Stimulated activated CD4-positive, alpha-beta T cell treated with anti-CD3 and anti-CD28 coated beads, Interleukin-1b, Interleukin-23, amount 100 ng/mL, for 24 hours (primary cell): Measurements from ENCODE around the gene ST6GALNAC3.
"Not testable (repeated sequence)": the region's sequence is repeated elsewhere in the genome, so short reads cannot be mapped to it uniquely, and the experiment has no call there.

Source experiments
- DNase-seq, 4 experiments: peaks; one replicate each; pipeline ENCODE4 v3.0.0-alpha.2; 2020; ENCODE audit warnings: low read depth in 4 of 4, low spot score in 1 of 4

ST6GALNAC3 gene

DNA sequence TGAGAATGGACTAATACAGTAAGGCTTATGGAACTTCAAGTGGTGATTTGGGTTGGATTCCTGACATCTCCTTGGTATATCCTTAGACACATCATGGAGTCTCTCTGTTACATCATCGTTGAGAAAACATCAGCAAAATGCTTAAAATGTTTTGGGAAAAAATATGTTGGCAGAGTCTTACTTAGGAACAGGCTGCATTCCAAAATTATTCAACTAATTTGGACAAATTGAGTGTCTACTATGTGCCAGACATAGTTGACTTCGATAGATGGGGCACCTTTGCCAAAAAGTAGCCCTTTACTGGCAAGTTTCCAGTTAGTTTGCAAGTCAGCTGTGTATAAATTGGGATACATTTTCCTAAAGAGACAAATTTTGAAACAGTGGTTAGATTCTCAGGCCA is 539.3 kb downstream of the ST6GALNAC3 start:
- no peak for DNase-seq

DNA sequence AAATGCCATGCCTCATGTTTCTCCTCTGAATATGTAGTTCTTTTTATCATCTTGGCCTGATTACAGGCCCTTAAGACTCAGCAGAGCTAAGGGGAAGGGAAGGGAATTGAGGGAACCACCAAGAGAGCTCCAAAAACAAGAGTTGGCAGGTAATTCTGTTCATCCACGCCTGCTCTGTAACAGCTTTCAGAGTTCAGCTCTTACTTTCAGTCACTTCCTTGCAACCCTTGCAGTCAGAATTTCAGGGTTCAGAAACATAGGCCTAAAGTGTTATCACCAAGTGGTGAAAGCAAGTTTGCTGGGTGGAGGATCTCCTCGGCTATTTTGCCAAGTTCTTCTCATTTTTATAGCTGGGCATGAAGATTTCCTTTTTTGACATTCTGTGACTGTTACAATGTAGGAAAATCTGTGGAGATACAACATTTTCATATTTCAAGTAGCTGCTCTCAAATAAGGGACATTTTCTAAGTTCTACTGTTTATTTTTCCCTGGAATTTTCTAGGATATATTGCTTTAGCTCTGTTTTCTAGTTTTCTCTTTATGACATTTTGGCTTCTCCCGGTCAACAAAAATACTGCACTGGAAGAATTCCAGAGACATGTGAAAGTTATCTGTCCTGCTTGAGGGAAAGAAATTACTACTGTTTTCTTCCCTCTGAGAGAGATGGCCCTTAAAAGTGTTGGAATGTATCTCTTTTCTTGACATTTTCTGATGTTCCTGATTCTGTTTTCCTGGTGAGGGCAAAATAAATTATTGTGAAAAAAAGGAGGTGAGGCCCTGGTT is 540.9 kb downstream of the ST6GALNAC3 start:
- no peak for DNase-seq

DNA sequence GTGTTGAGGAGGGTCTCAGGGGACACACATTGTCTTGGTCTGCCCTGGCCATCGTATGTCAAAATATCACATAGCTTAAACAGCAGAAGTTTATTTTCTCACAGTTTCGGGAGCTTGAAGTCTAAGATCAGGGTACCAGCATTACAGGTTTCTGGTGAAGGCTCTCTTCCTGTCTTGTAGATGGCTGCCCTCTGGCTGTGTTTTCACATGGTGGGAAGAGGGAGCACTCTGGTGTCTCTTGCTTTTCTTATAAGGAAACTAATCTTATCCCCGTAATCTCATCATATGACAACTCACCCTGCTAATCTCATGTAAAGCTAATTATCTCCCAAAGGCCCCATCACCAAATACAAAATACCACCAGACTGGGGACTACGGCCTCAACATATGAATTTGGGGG is 545.8 kb downstream of the ST6GALNAC3 start:
- no peak for DNase-seq

DNA sequence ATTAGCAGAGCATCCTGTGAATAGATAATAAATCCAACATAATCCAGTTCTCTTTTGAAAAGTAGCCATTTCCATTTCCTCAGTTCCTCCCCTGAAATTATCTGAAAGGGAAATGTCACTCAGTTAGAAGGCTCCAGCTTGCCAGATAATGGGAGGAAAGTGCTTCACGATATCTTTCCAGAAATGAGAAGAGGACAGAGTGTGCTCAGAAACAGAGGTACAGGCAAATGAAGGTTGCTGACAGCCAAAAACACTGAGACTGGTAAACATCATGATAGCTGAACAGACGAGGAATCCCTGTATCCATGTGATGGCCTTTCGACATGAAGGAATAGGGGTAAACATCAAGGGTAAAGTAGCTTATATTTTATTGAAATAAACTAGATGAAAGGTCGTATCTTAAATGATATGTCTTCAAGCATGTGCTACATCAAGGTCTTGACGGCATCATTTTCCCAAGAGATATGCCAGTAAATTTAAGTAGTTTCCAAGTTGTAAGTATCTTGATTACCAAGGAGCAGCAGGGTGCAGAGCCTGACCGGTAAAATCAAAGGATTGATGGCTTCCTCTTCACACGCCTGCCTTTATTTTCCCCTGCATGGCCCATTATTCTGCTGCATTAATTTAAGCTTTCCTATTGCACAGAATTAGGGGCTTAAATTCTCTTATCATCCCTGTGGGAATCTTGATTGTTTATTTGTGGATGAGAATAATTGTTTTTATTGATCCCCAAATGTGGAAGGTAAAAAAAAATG is 548.4 kb downstream of the ST6GALNAC3 start:
- no peak for DNase-seq

DNA sequence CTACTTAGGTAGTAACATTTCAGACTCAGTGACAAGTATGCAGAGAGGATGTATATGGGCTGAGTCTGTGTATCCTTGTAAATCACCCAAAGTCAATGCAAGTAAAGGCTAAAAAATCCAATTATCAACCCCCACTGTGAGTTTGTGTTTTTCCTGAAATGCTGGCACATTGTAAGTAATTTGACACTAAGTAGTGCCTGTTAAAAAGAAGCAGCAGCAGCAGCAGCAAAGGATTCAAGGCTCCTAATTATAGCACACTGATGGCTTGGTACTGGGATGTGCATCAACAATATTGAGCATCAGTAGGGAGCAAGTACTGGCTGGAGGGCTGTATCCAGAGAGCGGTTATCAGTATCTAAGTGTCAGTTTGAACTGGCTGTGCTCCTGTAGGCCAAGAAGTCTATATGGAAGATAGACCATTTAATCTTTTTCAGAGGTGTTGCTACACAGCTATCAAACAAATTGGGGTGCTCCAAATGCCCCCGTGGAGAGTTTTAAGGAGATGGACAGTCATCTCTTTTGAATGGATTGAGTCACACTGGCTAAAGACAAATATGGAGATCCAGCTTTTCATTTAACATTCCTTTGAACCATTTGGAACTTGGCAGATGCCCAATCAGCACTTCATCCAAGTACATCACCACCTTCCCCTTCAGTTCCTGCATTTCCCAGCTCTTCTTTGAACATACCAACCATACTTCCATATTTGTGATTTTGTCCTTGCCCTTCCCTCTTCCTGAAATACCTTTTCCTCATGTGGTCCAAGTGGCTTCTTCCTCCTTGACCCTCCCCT is 551.5 kb downstream of the ST6GALNAC3 start:
- DNase-seq, result no peak

DNA sequence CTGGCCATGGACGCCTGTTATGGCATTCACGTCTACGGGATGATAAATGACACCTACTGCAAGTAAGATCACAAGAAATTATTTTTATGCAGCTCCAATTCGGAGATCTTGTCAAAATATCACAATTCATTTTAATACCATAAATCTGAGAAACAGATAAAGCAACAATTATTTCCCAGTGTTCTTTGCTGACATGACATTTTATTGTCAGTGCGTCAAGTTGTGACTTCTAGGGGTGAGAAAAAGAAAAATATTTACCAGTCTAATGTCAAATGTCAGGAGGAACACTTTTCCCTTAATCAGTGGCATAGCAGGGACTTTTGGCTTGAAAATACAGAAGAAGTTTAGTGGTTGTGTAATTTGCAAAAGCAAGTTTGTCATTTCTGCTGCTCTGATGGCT is 553.0 kb downstream of the ST6GALNAC3 start:
- no peak for DNase-seq

DNA sequence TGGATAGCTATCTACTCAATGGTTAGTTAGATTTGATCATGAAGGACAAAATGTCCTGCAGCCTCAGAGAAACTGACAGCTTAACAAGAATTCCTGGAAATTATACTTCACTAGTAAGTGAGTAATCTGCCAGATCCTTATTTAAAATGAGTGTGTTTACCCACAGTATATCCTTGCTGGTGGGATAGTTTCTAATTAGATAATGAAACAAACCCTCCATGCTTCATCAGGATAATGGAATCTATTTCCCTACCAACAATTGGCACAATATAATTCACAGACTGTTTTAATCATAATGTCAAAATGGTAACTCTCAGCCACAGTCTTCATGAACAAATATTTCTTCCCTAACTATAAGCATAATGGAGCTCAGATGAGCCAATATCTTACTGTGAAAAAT is 553.4 kb downstream of the ST6GALNAC3 start:
- DNase-seq, result no peak

DNA sequence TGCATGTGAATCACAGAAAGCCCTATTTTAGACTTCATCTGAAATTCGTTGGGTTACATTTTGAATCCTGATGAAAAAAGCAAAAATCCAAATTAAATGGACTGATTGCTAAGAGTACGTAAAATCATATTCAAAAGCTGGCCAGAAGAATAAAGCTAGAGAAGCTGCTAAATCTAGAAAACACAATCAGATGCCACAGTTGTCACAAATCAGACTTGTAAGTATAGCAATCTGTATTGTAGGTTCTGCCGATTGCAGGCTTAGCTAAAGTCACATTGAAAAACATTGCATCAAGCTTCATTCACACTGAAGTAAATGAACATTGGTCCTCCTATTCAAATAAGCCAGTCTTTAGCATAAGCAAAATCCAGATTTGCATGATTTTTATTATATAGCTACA is 557.6 kb downstream of the ST6GALNAC3 start:
- no peak for DNase-seq

DNA sequence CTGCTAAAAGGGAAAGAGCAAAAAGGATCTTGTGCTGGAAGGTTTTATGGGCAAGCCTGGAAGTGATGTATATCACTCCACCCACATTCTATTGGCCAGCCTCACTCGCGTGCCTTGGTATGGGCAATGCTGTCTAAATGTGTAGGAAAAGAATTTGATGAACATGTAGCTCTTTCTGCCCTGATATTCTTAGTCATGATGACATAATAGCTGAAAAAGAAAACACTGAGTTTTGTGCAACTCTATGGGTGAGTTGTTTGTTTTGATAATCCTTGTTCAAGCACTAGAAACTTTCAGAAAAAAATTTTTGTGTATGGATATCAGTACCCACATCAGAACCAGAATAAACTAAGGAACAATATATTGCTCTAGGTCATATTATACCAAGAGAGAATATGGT is 561.2 kb downstream of the ST6GALNAC3 start:
- no peak for DNase-seq

DNA sequence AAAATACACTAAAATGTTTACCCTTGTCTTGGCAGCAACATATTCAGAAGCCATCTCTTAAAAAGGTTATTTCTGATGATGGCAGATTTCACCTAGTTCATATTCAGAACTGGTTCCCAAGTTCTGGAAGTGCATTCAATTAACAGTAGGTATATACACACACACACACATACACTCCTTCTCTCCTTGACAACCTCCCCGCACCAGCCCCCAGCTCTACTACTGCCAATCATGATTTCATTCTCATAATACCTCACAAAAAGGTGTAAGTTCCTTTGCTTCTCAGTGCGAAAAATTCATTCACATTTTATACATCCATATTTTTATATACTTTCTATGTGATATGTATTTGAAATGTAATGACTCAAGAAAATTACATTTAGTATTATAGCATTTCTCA is 564.6 kb downstream of the ST6GALNAC3 start:
- DNase-seq, result no peak

DNA sequence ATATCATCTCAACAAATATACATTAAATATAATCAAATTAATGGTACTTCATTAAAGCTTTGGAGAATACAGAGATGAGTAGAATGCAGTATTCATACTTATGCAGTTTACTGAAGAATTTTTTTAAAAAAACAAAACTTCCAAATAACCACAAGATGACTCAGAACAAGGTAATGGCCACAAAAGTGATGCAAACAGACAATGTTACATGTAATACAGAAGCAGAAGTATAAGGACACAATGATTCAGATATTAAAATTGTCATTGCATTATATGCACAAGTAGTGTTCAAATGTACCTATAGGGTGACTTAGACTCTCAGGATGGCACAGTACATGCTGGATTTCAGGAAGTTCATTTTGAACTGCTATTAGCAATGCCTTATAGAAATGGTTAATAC is 565.5 kb downstream of the ST6GALNAC3 start:
- DNase-seq, result no peak

DNA sequence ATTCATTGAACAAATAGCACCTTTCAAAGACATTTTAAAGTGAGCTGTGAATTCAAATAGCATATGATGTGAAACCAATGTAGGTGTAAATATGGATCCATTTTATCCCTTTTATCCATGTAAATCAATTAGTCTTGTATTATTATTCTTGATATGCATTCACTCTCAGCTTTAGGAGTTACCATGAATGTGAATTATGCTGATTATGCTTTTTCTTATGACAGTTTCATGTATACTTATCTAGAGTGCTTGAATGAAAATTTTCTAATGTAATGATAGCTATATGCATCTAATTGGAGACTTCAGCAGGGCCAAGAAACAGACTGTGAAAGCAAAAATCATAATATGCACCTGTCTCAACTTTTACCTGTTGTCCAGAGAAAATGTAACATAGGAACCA is 566.2 kb downstream of the ST6GALNAC3 start:
- no peak for DNase-seq

DNA sequence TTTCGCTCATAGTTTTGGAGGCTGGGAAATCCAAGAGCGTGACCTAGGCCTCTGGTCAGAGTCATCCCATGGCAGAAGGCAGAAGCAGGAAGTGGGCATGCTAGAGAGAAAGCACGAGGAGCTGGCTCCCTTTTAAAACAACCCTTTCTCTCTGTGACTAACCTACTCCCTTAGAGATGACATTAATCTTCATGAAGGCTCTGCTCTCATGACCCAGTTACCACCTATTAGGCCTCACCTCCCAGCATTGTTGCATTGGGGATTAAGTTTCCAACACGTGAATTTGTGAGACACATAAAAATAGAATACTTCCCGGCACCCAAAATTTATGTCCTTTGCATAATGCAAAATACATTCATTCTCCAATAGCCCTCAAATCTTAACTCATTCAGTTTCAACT is 569.6 kb downstream of the ST6GALNAC3 start:
- DNase-seq, result no peak

DNA sequence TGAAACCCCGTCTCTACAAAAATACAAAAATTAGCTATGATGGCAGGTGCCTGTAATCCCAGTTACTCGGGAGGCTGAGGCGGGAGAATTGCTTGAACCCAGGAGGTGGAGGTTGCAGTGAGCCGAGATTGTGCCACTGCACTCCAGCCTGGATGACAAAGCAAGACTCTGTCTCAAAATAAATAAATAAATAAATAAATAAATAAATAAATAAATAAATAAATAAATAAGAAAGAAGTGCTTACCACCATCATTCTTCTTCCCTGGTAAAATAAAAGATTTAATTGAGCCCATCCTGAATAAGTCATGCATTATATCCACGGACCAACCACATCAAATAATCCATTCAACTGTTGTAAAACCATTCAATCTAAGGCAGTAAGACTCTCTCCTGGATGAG is 578.3 kb downstream of the ST6GALNAC3 start:
- not testable (repeated sequence) for DNase-seq

DNA sequence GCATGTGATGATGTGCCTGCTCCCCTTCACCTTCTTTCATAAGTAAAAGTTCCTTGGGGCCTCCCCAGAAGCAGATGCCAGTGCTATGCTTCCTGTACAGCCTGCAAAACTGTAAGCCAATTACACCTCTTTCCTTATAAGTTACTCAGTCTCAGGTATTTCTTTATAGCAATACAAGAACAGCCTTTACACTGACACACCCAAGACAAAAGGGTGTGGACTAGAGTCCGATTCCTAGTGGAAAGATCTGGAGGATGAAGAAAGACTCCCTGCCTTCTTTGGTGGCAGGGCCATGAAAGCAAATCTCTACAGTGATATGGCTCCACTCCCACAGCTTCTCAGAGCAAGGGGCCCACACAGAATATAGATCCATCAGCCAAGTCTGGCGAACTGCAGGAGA is 583.1 kb downstream of the ST6GALNAC3 start:
- no peak for DNase-seq

DNA sequence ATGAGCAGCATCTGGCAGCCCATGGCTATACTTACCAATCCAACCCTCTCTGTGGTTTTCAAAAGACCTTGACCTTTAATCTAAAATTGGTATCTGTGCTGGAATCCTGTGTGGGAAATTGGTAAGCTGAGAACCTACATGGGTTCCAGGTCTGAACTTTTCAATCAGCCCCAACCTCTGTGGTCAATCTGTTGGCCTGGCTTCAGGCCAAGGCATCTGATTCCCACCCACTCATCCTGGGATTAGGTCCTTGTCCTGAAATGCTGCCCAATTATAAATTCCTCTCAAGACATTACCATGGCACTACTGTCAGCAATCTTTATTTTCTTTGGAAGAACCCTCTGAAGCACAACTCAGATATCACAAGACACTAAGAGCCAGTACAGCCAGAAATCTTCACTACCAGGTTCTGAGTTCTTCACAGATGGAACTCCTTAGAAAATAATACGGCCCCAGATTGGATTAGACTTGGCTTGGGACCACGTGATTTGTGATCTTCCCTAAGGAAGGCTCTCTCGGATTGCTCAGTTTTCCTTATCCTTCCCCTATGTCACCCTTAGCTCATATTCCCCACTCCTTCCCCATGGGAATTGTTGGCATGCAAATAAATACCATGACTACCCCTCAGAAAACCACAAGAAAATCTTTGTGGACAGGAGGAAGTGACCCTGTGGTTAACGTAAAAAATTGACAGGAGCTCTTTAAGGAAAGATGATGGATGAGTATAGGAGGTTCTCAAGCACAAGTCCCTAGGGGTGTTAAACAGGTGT is 584.8 kb downstream of the ST6GALNAC3 start:
- DNase-seq, result no peak

DNA sequence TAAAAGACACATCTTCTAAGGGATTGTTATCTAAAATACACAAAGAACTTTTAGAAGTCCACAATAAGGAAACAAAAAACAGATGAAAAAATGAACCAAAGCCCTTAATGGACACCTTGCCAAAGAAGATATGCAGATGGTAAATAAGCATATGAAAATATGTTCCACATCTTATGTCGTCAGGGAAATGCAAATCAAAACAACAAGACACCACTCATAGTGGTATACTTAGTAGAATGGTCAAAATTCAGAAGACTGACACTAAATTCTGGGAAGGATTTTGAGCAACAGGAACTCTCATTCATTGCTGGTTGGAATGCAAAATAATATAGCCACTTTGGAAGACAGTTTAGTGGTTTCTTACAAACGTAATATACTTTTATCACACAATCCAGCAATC is 587.0 kb downstream of the ST6GALNAC3 start:
- no peak for DNase-seq

DNA sequence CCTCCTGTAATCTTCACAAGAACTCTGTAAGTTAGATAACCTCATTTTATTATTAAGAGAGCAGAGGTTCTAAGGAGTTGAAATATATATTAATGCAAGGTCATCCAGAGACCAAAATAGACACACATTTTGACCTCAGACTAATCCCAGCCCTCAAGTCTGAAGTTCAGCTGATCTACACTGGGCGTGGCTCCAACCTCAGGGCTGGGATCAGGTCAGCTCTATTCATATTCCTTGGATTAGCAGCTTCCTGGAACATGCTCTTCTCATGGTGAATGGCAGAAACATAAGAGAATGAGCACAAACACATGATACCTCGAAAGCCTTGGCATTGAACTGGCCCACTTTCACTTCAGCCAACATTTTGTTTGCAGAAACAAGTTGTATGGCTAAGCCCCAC is 592.0 kb downstream of the ST6GALNAC3 start:
- DNase-seq, result no peak

DNA sequence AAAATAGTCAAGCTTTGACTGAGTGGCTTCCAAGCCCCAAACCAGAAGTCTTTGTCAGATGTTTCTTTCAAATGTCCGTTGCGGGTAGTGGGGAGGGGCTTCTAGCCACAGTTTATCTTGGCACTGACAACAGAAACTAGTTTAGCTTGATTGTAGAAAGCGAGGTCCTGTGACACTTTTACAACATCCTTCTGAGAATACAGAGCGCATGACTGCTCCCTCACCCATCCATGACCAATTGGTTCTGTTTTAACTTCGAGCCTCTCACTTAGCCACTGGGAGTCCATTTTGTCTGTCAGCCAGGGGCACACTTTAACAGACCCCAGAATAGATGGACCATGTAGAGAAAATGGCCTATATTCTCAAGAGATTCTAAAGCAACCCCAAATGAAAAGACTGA is 593.5 kb downstream of the ST6GALNAC3 start:
- DNase-seq, result no peak

DNA sequence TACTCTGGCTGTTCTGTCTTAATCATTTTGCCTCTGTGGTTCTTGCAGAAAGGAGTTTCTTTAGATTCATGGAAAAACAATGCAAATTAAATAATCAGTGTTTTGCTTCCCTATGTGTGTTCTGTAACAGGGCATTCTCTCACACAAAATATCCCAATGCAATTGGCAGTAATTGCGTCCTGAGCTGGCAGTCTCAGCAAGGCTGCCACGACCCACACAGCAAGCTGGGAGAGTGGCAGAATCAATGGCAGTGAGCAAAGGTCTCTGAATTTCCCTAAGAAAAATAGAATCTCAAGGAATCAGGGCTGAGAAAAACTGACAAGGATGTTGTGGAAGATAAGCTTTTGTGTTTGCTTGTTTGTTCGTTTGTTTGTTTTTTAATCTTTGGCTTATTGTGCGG is 594.6 kb downstream of the ST6GALNAC3 start:
- DNase-seq, result no peak

DNA sequence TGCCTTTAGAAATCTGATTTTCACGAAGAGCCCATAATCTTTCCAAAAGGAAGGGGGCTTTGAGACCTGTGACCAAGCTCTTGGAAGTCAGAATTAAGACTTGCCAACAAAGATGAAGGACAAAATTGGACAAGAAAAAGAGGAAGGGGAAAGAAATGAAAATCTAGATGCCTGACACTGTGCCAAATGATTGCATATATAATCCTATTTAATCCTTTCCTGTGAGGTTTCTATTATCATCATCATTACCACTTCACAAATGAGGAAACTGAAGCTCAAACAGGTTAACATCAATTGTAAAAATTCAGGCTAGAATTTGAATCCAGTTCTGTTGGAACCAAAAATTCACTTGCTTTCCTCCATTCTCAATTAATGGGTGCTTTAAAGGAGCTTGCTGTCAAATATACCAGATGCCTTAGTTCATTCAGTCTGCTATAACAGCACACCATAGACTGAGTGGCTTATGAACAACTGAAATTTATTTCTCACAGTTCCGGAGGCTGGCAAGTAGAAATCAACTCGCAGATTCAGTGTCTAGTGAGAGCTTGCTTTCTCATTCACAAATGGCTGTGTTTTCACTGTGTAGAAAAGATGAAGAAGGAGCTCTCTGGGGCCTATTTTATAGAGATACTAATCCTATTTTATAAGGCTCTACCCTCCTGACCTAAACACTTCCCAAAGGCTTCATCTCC is 595.2 kb downstream of the ST6GALNAC3 start:
- no peak for DNase-seq
